Measurements from ENCODE around the gene SLC24A4. TPM values are rescaled to one million over a fixed set of nuclear protein-coding genes. Genes with fewer than 3 reads are reported as not detected.

Gene SLC24A4
- total RNA-seq, 1 donor from 2014 or later = not detected

GRCh38 chr14:92520102-92521057, 197.4 kb downstream of the SLC24A4 start:
- Mint-ChIP-seq H3K27me3 (ENCODE audit: low read depth) (no peaks in the 10 kb centered on the region), H3K4me1 (no peaks in the 10 kb centered on the region), H3K36me3 (no peaks in the 10 kb centered on the region), H3K4me3 (no peak overlapping the region), H3K9me3 (peaks cover 4% of the 10 kb centered on the region), H3K27ac (no peak overlapping the region)
- DNase-seq (ENCODE audit: low spot score in 2 of 2, unreplicated experiment in 2 of 2) = no peak
- TF ChIP-seq CTCF (IDR thresholded peaks at IDR 0.05; ENCODE audit: unreplicated experiment) = no peak

GRCh38 chr14:92521058-92521415, 198.1 kb downstream of the SLC24A4 start:
- Mint-ChIP-seq H3K27me3 (ENCODE audit: low read depth) (no peaks in the 10 kb centered on the region), H3K27ac (no peak overlapping the region), H3K4me1 (no peaks in the 10 kb centered on the region), H3K4me3 (no peak overlapping the region), H3K36me3 (no peaks in the 10 kb centered on the region), H3K9me3 (peaks cover 4% of the 10 kb centered on the region)
- no peak for TF ChIP-seq CTCF (IDR thresholded peaks at IDR 0.05; ENCODE audit: unreplicated experiment)
- no peak for DNase-seq (ENCODE audit: low spot score in 2 of 2, unreplicated experiment in 2 of 2)

GRCh38 chr14:92523752-92524151, 200.8 kb downstream of the SLC24A4 start:
- Mint-ChIP-seq H3K36me3 (no peaks in the 10 kb centered on the region), H3K27me3 (ENCODE audit: low read depth) (no peaks in the 10 kb centered on the region), H3K4me3 (no peak overlapping the region), H3K27ac (no peak overlapping the region), H3K4me1 (no peaks in the 10 kb centered on the region), H3K9me3 (peaks cover 4% of the 10 kb centered on the region)
- DNase-seq (ENCODE audit: low spot score in 2 of 2, unreplicated experiment in 2 of 2) = no peak
- TF ChIP-seq CTCF (IDR thresholded peaks at IDR 0.05; ENCODE audit: unreplicated experiment) = no peak

- Mint-ChIP-seq H3K27me3 (ENCODE audit: low read depth) (no peaks in the 10 kb centered on the region), H3K9me3 (peaks cover 4% of the 10 kb centered on the region), H3K4me1 (no peaks in the 10 kb centered on the region), H3K36me3 (no peaks in the 10 kb centered on the region), H3K4me3 (no peak overlapping the region), H3K27ac (no peak overlapping the region)
- no peak for TF ChIP-seq CTCF (IDR thresholded peaks at IDR 0.05; ENCODE audit: unreplicated experiment)
- DNase-seq (ENCODE audit: low spot score in 2 of 2, unreplicated experiment in 2 of 2) = no peak
Observed at GRCh38 chr14:92524602-92525185, 201.7 kb downstream of the SLC24A4 start.

- no peak overlapping the region for H3K27ac Mint-ChIP-seq
- no peak for DNase-seq (ENCODE audit: low spot score in 2 of 2, unreplicated experiment in 2 of 2)
- no peaks in the 10 kb centered on the region for H3K4me1 Mint-ChIP-seq
- no peaks in the 10 kb centered on the region for H3K27me3 Mint-ChIP-seq (ENCODE audit: low read depth)
- H3K9me3 Mint-ChIP-seq = peaks cover 4% of the 10 kb centered on the region
- no peak overlapping the region for H3K4me3 Mint-ChIP-seq
- H3K36me3 Mint-ChIP-seq = no peaks in the 10 kb centered on the region
- no peak for TF ChIP-seq CTCF (IDR thresholded peaks at IDR 0.05; ENCODE audit: unreplicated experiment)
Observed at GRCh38 chr14:92525322-92526095, 202.5 kb downstream of the SLC24A4 start.
